Neuronal stem cell (in vitro differentiated cells): ENCODE data around the gene DDIT4L.

Experiments
- DNase-seq: peaks from one replicate; pipeline ENCODE4 v3.0.0-alpha.2; 2013; ENCODE audit warnings: low spot score
- H2AFZ ChIP-seq: one replicate; pipeline ENCODE4 v1.6.1; 2013; ENCODE audit warnings: mild to moderate bottlenecking, low read length, inconsistent platforms
- H2AK5ac ChIP-seq: 2 replicates; pipeline ENCODE4 v1.6.1; 2013; ENCODE audit warnings: low read depth, mild to moderate bottlenecking, inconsistent platforms, low read length, moderate library complexity, mixed read lengths
- H2BK120ac ChIP-seq: 2 replicates; pipeline ENCODE4 v1.6.1; 2013; ENCODE audit warnings: low read depth, mild to moderate bottlenecking, inconsistent platforms, low read length, moderate library complexity, mixed read lengths
- H2BK12ac ChIP-seq: one replicate; pipeline ENCODE4 v1.6.1; 2013; ENCODE audit warnings: low read length, inconsistent platforms
- H2BK15ac ChIP-seq: 2 replicates; pipeline ENCODE4 v1.6.1; 2013; ENCODE audit warnings: mild to moderate bottlenecking, low read length, inconsistent platforms, mixed read lengths
- H2BK5ac ChIP-seq: one replicate; pipeline ENCODE4 v1.6.1; 2013; ENCODE audit warnings: inconsistent platforms, mild to moderate bottlenecking, low read length, moderate library complexity
- H3K14ac ChIP-seq: one replicate; pipeline ENCODE4 v1.6.1; 2013; ENCODE audit warnings: low read length, inconsistent platforms
- H3K18ac ChIP-seq: 2 replicates; pipeline ENCODE4 v1.6.1; 2013; ENCODE audit warnings: low read length, inconsistent platforms
- H3K23ac ChIP-seq: 2 replicates; pipeline ENCODE4 v1.6.1; 2013; ENCODE audit warnings: low read depth, mild to moderate bottlenecking, mixed read lengths, low read length, inconsistent platforms; ENCODE audit not compliant: poor library complexity
- H3K27ac ChIP-seq: replicated peaks from 3 replicates; pipeline ENCODE4 v1.5.1; 2013; ENCODE audit warnings: low read length, inconsistent platforms
- H3K27me3 ChIP-seq, 3 experiments: 2 replicates each; pipeline ENCODE4 v1.6.1; 2013; ENCODE audit warnings: low read length in 3 of 3, mild to moderate bottlenecking in 2 of 3, inconsistent platforms in 1 of 3, low read depth in 1 of 3, mixed read lengths in 1 of 3, moderate library complexity in 1 of 3; ENCODE audit not compliant: control insufficient read depth in 3 of 3, insufficient read depth in 3 of 3
- H3K36me3 ChIP-seq, 2 donors: replicated peaks in 1 of 2; 2 replicates each; pipeline ENCODE4 v1.6.1; 2013; ENCODE audit warnings: low read length in 2 of 2; ENCODE audit not compliant: control insufficient read depth in 2 of 2, insufficient read depth in 2 of 2
- H3K4ac ChIP-seq: 2 replicates; pipeline ENCODE4 v1.6.1; 2013; ENCODE audit warnings: inconsistent platforms, mild to moderate bottlenecking, low read length, moderate library complexity
- H3K4me1 ChIP-seq, 2 donors: 1 replicate in 1 of 2; 2 replicates in 1 of 2; pipeline ENCODE4 v1.6.1; 2013; ENCODE audit warnings: low read length in 2 of 2, low read depth in 1 of 2; ENCODE audit not compliant: control insufficient read depth in 2 of 2, insufficient read depth in 1 of 2
- H3K4me2 ChIP-seq: one replicate; pipeline ENCODE4 v1.6.1; 2013; ENCODE audit warnings: mild to moderate bottlenecking, low read length, inconsistent platforms; ENCODE audit not compliant: insufficient read depth, poor library complexity, severe bottlenecking
- H3K4me3 ChIP-seq, 2 donors: 2 replicates each; pipeline ENCODE4 v1.5.1; 2013; ENCODE audit warnings: low read length in 2 of 2, mild to moderate bottlenecking in 2 of 2, inconsistent platforms in 1 of 2, moderate library complexity in 1 of 2
- H3K79me1 ChIP-seq: one replicate; pipeline ENCODE4 v1.6.1; 2013; ENCODE audit warnings: low read depth, mild to moderate bottlenecking, inconsistent platforms, low read length, moderate library complexity
- H3K9ac ChIP-seq: one replicate; pipeline ENCODE4 v1.6.1; 2013; ENCODE audit warnings: mild to moderate bottlenecking, low read depth, low read length, inconsistent platforms; ENCODE audit not compliant: poor library complexity
- H3K9me3 ChIP-seq, 2 donors: replicated peaks in 1 of 2; 2 replicates each; pipeline versions ENCODE3 to v1.6.1; 2013; ENCODE audit warnings: low read length in 2 of 2, mild to moderate bottlenecking in 2 of 2, inconsistent platforms in 1 of 2, low read depth in 1 of 2, mixed read lengths in 1 of 2, moderate library complexity in 1 of 2; ENCODE audit not compliant: control insufficient read depth in 2 of 2, insufficient read depth in 1 of 2
- H4K8ac ChIP-seq: one replicate; pipeline ENCODE4 v1.6.1; 2013; ENCODE audit warnings: low read depth, mild to moderate bottlenecking, inconsistent platforms, low read length, moderate library complexity
- H4K91ac ChIP-seq: one replicate; pipeline ENCODE4 v1.6.1; 2013; ENCODE audit warnings: low read length, low read depth, mild to moderate bottlenecking, inconsistent platforms; ENCODE audit not compliant: poor library complexity
- WGBS, 2 donors: extraction: QIAGEN DNeasy Blood & Tissue Kit; methylation state at CpG; one replicate each; pipeline ENCODE4 v1.1.7; 2013; ENCODE audit warnings: missing lambda C conversion rate in 2 of 2, mixed read lengths in 1 of 2; ENCODE audit not compliant: insufficient read length in 2 of 2, insufficient replicate concordance in 1 of 2; ENCODE audit errors: extremely low coverage in 2 of 2; 5-methylcytosine and 5-hydroxymethylcytosine counted together

The DDIT4L gene

GRCh38 chr4:100208964-100209363 lies 18.7 kb upstream of the DDIT4L start:
- no peak overlapping the region for H2BK15ac ChIP-seq

GRCh38 chr4:100208459-100208858 lies 18.2 kb upstream of the DDIT4L start:
- no CpG with 5 or more reads among the region's 3 CpGs for WGBS, 2 donors
- Histone ChIP-seq H3K36me3 (no peaks in the 10 kb centered on the region), H3K4me3 (no peak overlapping the region), H3K27me3 (no peaks in the 10 kb centered on the region), H3K9me3 (no peaks in the 10 kb centered on the region), H3K14ac (no peak overlapping the region), H3K23ac (no peak overlapping the region), H2BK5ac (no peak overlapping the region), H2BK15ac (no peak overlapping the region), H3K4me1 (no peaks in the 10 kb centered on the region), H2AFZ (no peak overlapping the region), H2BK12ac (no peak overlapping the region), H4K8ac (no peak overlapping the region), H2AK5ac (no peak overlapping the region), H2BK120ac (no peak overlapping the region), H3K4me2 (no peak overlapping the region), H3K79me1 (no peaks in the 10 kb centered on the region), H3K9ac (no peak overlapping the region), H3K27ac (no peak overlapping the region), H3K4ac (no peak overlapping the region), H4K91ac (no peak overlapping the region), H3K18ac (no peak overlapping the region)
- no peak for DNase-seq

More at GRCh38 chr4:100208964-100209363, 18.7 kb upstream of the DDIT4L start:
- Histone ChIP-seq H3K9ac (no peak overlapping the region), H2AFZ (no peak overlapping the region), H4K8ac (no peak overlapping the region), H3K36me3 (no peaks in the 10 kb centered on the region), H4K91ac (no peak overlapping the region), H3K4ac (no peak overlapping the region), H3K14ac (no peak overlapping the region), H2BK12ac (no peak overlapping the region), H2AK5ac (no peak overlapping the region), H3K27ac (no peak overlapping the region), H3K18ac (no peak overlapping the region), H2BK5ac (no peak overlapping the region), H3K4me1 (no peaks in the 10 kb centered on the region), H3K4me2 (no peak overlapping the region), H3K79me1 (no peaks in the 10 kb centered on the region), H3K27me3 (no peaks in the 10 kb centered on the region), H3K23ac (no peak overlapping the region), H3K9me3 (no peaks in the 10 kb centered on the region), H3K4me3 (no peak overlapping the region), H2BK120ac (no peak overlapping the region)
- DNase-seq = no peak
- no CpG with 5 or more reads among the region's 1 CpG for WGBS, 2 donors

GRCh38 chr4:100206850-100207249 lies 16.6 kb upstream of the DDIT4L start:
- no peaks in the 10 kb centered on the region for H3K36me3 ChIP-seq

GRCh38 chr4:100198061-100198460 lies 7.8 kb upstream of the DDIT4L start:
- H3K4ac ChIP-seq = no peak overlapping the region
- no peak for DNase-seq
- H3K23ac ChIP-seq = no peak overlapping the region
- H2AFZ ChIP-seq = no peak overlapping the region
- WGBS, 2 donors = no CpG with 5 or more reads among the region's 1 CpG
- no peak overlapping the region for H3K27ac ChIP-seq
- H2BK12ac ChIP-seq = no peak overlapping the region
- H3K27me3 ChIP-seq = peaks cover 0 to under 1% (median 0%) of the 10 kb centered on the region in 3 experiments
- no peak overlapping the region for H3K14ac ChIP-seq
- no peak overlapping the region for H2BK120ac ChIP-seq
- no peaks in the 10 kb centered on the region for H3K79me1 ChIP-seq
- H2BK15ac ChIP-seq = no peak overlapping the region
- H3K9ac ChIP-seq = no peak overlapping the region
- no peak overlapping the region for H3K4me3 ChIP-seq
- H3K9me3 ChIP-seq = no peaks in the 10 kb centered on the region
- H2AK5ac ChIP-seq = no peak overlapping the region
- H4K8ac ChIP-seq = no peak overlapping the region
- H3K36me3 ChIP-seq = no peaks in the 10 kb centered on the region
- H3K4me2 ChIP-seq = no peak overlapping the region
- H2BK5ac ChIP-seq = no peak overlapping the region
- H3K18ac ChIP-seq = no peak overlapping the region
- H4K91ac ChIP-seq = no peak overlapping the region
- no peaks in the 10 kb centered on the region for H3K4me1 ChIP-seq

More at GRCh38 chr4:100206850-100207249, 16.6 kb upstream of the DDIT4L start:
- Histone ChIP-seq H3K18ac (no peak overlapping the region), H2BK120ac (no peak overlapping the region), H3K27me3 (no peaks in the 10 kb centered on the region), H3K9ac (no peak overlapping the region), H3K79me1 (no peaks in the 10 kb centered on the region), H3K14ac (no peak overlapping the region), H3K4me3 (no peak overlapping the region), H3K27ac (no peak overlapping the region), H3K4ac (no peak overlapping the region), H2AFZ (no peak overlapping the region), H2BK5ac (no peak overlapping the region), H4K91ac (no peak overlapping the region), H3K23ac (no peak overlapping the region), H4K8ac (no peak overlapping the region), H2BK15ac (no peak overlapping the region), H2BK12ac (no peak overlapping the region), H3K9me3 (no peaks in the 10 kb centered on the region), H3K4me2 (no peak overlapping the region), H2AK5ac (no peak overlapping the region), H3K4me1 (no peaks in the 10 kb centered on the region)
- no peak for DNase-seq
